Astrocyte (in vitro differentiated cells and primary cell): ENCODE data around the gene DUS2. TPM values are rescaled to one million over a fixed set of nuclear protein-coding genes. Genes with fewer than 3 reads are reported as not detected.

ENCODE experiments used
- DNase-seq: peaks from one replicate; pipeline ENCODE4 v3.0.0-alpha.2; 2010; ENCODE audit warnings: low read depth
- FAIRE-seq: peaks from 2 replicates; lab custom pipeline; 2011; peaks lifted over from hg19 to GRCh38; lab: Jason Lieb, UNC
- H2AFZ ChIP-seq: 2 replicates; pipeline ENCODE4 v1.6.0; 2012; ENCODE audit warnings: low read depth, low read length, inconsistent platforms
- H3K27ac ChIP-seq: 2 replicates; pipeline ENCODE4 v1.5.1; 2011; ENCODE audit warnings: low read depth, low read length, inconsistent platforms
- H3K27me3 ChIP-seq: 2 replicates; pipeline ENCODE4 v1.6.0; 2011; ENCODE audit warnings: low read length, inconsistent platforms; ENCODE audit not compliant: insufficient read depth
- H3K36me3 ChIP-seq: 2 replicates; pipeline ENCODE4 v1.5.1; 2011; ENCODE audit warnings: low read length, inconsistent platforms; ENCODE audit not compliant: insufficient read depth
- H3K4me1 ChIP-seq: 2 replicates; pipeline ENCODE4 v1.5.1; 2011; ENCODE audit warnings: low read length, inconsistent platforms; ENCODE audit not compliant: insufficient read depth
- H3K4me2 ChIP-seq: 2 replicates; pipeline ENCODE4 v1.6.0; 2012; ENCODE audit warnings: low read length, inconsistent platforms
- H3K4me3 ChIP-seq: 2 replicates; pipeline ENCODE4 v1.5.1; 2011; ENCODE audit warnings: low read depth, mild to moderate bottlenecking, low read length, inconsistent platforms; ENCODE audit not compliant: insufficient read depth
- H3K79me2 ChIP-seq: 2 replicates; pipeline ENCODE4 v1.6.0; 2012; ENCODE audit warnings: mild to moderate bottlenecking, low read length, inconsistent platforms; ENCODE audit not compliant: insufficient read depth
- H3K9ac ChIP-seq: 2 replicates; pipeline ENCODE4 v1.6.0; 2012; ENCODE audit warnings: mild to moderate bottlenecking, low read length, inconsistent platforms
- H3K9me3 ChIP-seq: 2 replicates; pipeline ENCODE4 v1.5.1; 2012; ENCODE audit warnings: low read depth, mild to moderate bottlenecking, low read length, inconsistent platforms; ENCODE audit not compliant: insufficient read depth
- H4K20me1 ChIP-seq: 2 replicates; pipeline ENCODE4 v1.6.0; 2012; ENCODE audit warnings: low read length, inconsistent platforms; ENCODE audit not compliant: insufficient read depth
- H3K27ac Mint-ChIP-seq: one replicate; pipeline ENCODE4 v1.8.0; 2021; ENCODE audit warnings: mild to moderate bottlenecking, mixed read lengths; ENCODE audit not compliant: unreplicated experiment
- H3K27me3 Mint-ChIP-seq: one replicate; pipeline ENCODE4 v1.8.0; 2021; ENCODE audit warnings: low read depth, mixed read lengths; ENCODE audit not compliant: unreplicated experiment
- H3K36me3 Mint-ChIP-seq: one replicate; pipeline ENCODE4 v1.8.0; 2021; ENCODE audit warnings: low read depth, mixed read lengths; ENCODE audit not compliant: unreplicated experiment
- H3K4me1 Mint-ChIP-seq: one replicate; pipeline ENCODE4 v1.8.0; 2021; ENCODE audit warnings: low read depth, mixed read lengths; ENCODE audit not compliant: unreplicated experiment
- H3K4me3 Mint-ChIP-seq: one replicate; pipeline ENCODE4 v1.8.0; 2021; ENCODE audit warnings: mild to moderate bottlenecking, moderate library complexity, mixed read lengths; ENCODE audit not compliant: unreplicated experiment
- H3K9me3 Mint-ChIP-seq: one replicate; pipeline ENCODE4 v1.8.0; 2021; ENCODE audit warnings: mild to moderate bottlenecking, mixed read lengths; ENCODE audit not compliant: unreplicated experiment
- CTCF ChIP-seq: IDR thresholded peaks from 2 replicates; pipeline ENCODE4 v1.5.1; 2011; ENCODE audit warnings: low read depth, mild to moderate bottlenecking, inconsistent platforms, low read length, moderate library complexity; ENCODE audit not compliant: insufficient read depth
- EZH2 ChIP-seq: IDR thresholded peaks from 2 replicates; pipeline ENCODE4 v1.6.1; 2012; ENCODE audit warnings: mild to moderate bottlenecking, low read length, inconsistent platforms; ENCODE audit not compliant: insufficient read depth
- total RNA-seq: library from RNA; stranded (reverse); gene quantifications from 2 replicates; pipeline ENCODE4 v1.2.1, GENCODE V29; 2021

The DUS2 gene
- total RNA-seq, 1 donor from 2014 or later, result 14.9 TPM

GRCh38 chr16:68031951-68032350 is 8.9 kb downstream of the DUS2 start:
- Mint-ChIP-seq H3K4me1 (no peaks in the 10 kb centered on the region), H3K36me3 (peaks cover 6% of the 10 kb centered on the region), H3K4me3 (no peak overlapping the region), H3K27ac (no peak overlapping the region), H3K9me3 (no peaks in the 10 kb centered on the region), H3K27me3 (no peaks in the 10 kb centered on the region)
- Histone ChIP-seq H3K9ac (no peak overlapping the region), H3K36me3 (peaks cover 4% of the 10 kb centered on the region), H3K4me2 (no peak overlapping the region), H3K27me3 (no peaks in the 10 kb centered on the region), H2AFZ (no peak overlapping the region), H3K9me3 (no peaks in the 10 kb centered on the region), H3K4me1 (peaks cover 6% of the 10 kb centered on the region), H3K79me2 (no peaks in the 10 kb centered on the region), H4K20me1 (no peaks in the 10 kb centered on the region), H3K4me3 (no peak overlapping the region), H3K27ac (no peak overlapping the region)
- FAIRE-seq (no peak), DNase-seq (peak; percentile 8)
- TF ChIP-seq EZH2 (no peak), CTCF (no peak)

- FAIRE-seq (no peak), DNase-seq (peak; percentile 48)
- H3K27ac Mint-ChIP-seq, result no peak overlapping the region
- H3K4me3 Mint-ChIP-seq, result peak overlapping the region; percentile 31
- Histone ChIP-seq H4K20me1 (no peaks in the 10 kb centered on the region), H2AFZ (no peak overlapping the region), H3K4me3 (no peak overlapping the region), H3K27me3 (no peaks in the 10 kb centered on the region), H3K4me2 (no peak overlapping the region), H3K4me1 (peaks cover 6% of the 10 kb centered on the region), H3K36me3 (no peaks in the 10 kb centered on the region), H3K9me3 (no peaks in the 10 kb centered on the region), H3K79me2 (no peaks in the 10 kb centered on the region), H3K9ac (no peak overlapping the region), H3K27ac (no peak overlapping the region)
- TF ChIP-seq CTCF (no peak), EZH2 (no peak)
- no peaks in the 10 kb centered on the region for H3K4me1 Mint-ChIP-seq
- H3K27me3 Mint-ChIP-seq, result no peaks in the 10 kb centered on the region
- H3K9me3 Mint-ChIP-seq, result no peaks in the 10 kb centered on the region
- peaks cover 2% of the 10 kb centered on the region for H3K36me3 Mint-ChIP-seq
Observed at GRCh38 chr16:68033101-68033500, 10.0 kb downstream of the DUS2 start.

DNA sequence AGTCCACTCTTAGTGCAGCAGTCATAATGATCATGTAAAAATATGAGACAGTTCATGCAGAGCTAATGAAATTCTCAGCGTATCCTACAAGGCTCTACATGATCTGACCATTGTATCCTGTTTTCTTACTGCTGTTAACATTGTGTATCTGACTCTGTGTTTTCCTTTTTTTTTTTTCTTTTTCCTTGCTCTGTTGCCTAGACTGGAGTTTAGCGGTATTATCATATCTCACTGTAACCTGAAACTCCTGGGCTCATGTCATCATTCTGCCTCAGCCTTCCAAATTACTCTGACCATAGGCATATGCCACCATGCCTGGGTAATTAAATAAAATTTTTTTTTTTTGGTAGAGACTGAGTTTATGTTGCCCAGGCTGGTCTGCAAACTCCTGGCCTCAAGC is 12.1 kb downstream of the DUS2 start:
- no peak overlapping the region for H3K27ac ChIP-seq
- DNase-seq (no peak), FAIRE-seq (no peak)
- no peaks in the 10 kb centered on the region for H3K36me3 ChIP-seq
- no peaks in the 10 kb centered on the region for H3K4me1 Mint-ChIP-seq
- H3K9ac ChIP-seq, result no peak overlapping the region
- no peaks in the 10 kb centered on the region for H3K27me3 Mint-ChIP-seq
- no peaks in the 10 kb centered on the region for H3K9me3 Mint-ChIP-seq
- no peak overlapping the region for H2AFZ ChIP-seq
- no peak overlapping the region for H3K4me2 ChIP-seq
- H3K27ac Mint-ChIP-seq, result no peak overlapping the region
- no peak overlapping the region for H3K4me3 Mint-ChIP-seq
- peaks cover 1% of the 10 kb centered on the region for H4K20me1 ChIP-seq
- no peak overlapping the region for H3K4me3 ChIP-seq
- no peaks in the 10 kb centered on the region for H3K27me3 ChIP-seq
- TF ChIP-seq EZH2 (no peak), CTCF (no peak)
- H3K79me2 ChIP-seq, result no peaks in the 10 kb centered on the region
- H3K4me1 ChIP-seq, result peaks cover 6% of the 10 kb centered on the region
- peaks cover 2% of the 10 kb centered on the region for H3K36me3 Mint-ChIP-seq
- no peaks in the 10 kb centered on the region for H3K9me3 ChIP-seq
